SK-N-SH (cell line): ENCODE data around the gene SCOC. TPM values are rescaled to one million over a fixed set of nuclear protein-coding genes. Genes with fewer than 3 reads are reported as not detected.

ENCODE experiments used
- CTCF ChIA-PET: fragments of 300-600, 350-600 bp; formaldehyde crosslinking; extraction: SDS; loops from one replicate; lab custom pipeline; 2021; lab: Yijun Ruan, JAX
- POLR2A ChIA-PET: fragments of 350-600 bp; sonication (Branson Sonifier 250); formaldehyde crosslinking; extraction: SDS; loops from one replicate; lab custom pipeline; 2020; ENCODE audit warnings: antibody characterized with exemption, inconsistent platforms; lab: Yijun Ruan, JAX
- DNase-seq: peaks from one replicate; pipeline ENCODE4 v3.0.0; 2012
- H2AFZ ChIP-seq: fragments of 200-600 bp; sonication (generic); 2 replicates; pipeline ENCODE4 v1.8.1; 2016; ENCODE audit warnings: antibody characterized with exemption, mild to moderate bottlenecking, low read depth
- H3F3A ChIP-seq: fragments of 200-600 bp; sonication (generic); replicated peaks from 2 replicates; pipeline ENCODE3; 2016; ENCODE audit warnings: antibody characterized with exemption, mild to moderate bottlenecking; ENCODE audit not compliant: insufficient read depth
- H3K27ac ChIP-seq, 2 experiments: fragments of 200-500 bp in 1 of 2; fragments of 200-600 bp in 1 of 2; sonication (Bioruptor generic) in 1 of 2; sonication (generic), shearing (Covaris generic) in 1 of 2; 2 replicates each; pipeline versions ENCODE4 v1.5.1 to v1.6.1; 2014 to 2016; ENCODE audit warnings: low read depth in 2 of 2, inconsistent platforms in 1 of 2, low read length in 1 of 2, mild to moderate bottlenecking in 1 of 2, mixed read lengths in 1 of 2
- H3K27me3 ChIP-seq: fragments of 200-600 bp; sonication (generic), shearing (Covaris generic); 2 replicates; pipeline ENCODE4 v1.6.1; 2016; ENCODE audit warnings: mixed run types; ENCODE audit not compliant: insufficient read depth
- H3K36me3 ChIP-seq, 2 experiments: fragments of 200-500 bp in 1 of 2; fragments of 200-600 bp in 1 of 2; sonication (Bioruptor generic) in 1 of 2; sonication (generic) in 1 of 2; replicated peaks in 1 of 2; 2 replicates each; pipeline versions ENCODE3 to v1.5.1; 2014 to 2016; ENCODE audit warnings: low read length in 1 of 2, mild to moderate bottlenecking in 1 of 2; ENCODE audit not compliant: insufficient read depth in 2 of 2, control insufficient read depth in 1 of 2
- H3K4me1 ChIP-seq, 2 experiments: fragments of 200-500 bp in 1 of 2; fragments of 200-600 bp in 1 of 2; sonication (Bioruptor generic) in 1 of 2; sonication (generic), shearing (Covaris generic) in 1 of 2; 2 replicates each; pipeline versions ENCODE4 v1.5.1 to v1.6.1; 2014 to 2016; ENCODE audit warnings: low read depth in 1 of 2, low read length in 1 of 2, mixed run types in 1 of 2; ENCODE audit not compliant: insufficient read depth in 2 of 2, control insufficient read depth in 1 of 2
- H3K4me2 ChIP-seq: fragments of 200-600 bp; sonication (generic), shearing (Covaris generic); 2 replicates; pipeline ENCODE4 v1.6.1; 2017; ENCODE audit warnings: mixed run types
- H3K4me3 ChIP-seq, 2 experiments: fragments of 200-500 bp in 1 of 2; fragments of 200-600 bp in 1 of 2; sonication (Bioruptor generic) in 1 of 2; sonication (generic), shearing (Covaris generic) in 1 of 2; 2 replicates each; pipeline versions ENCODE4 v1.5.1 to v1.8.1; 2014 to 2016; ENCODE audit warnings: low read depth in 2 of 2, inconsistent platforms in 1 of 2, low read length in 1 of 2, mild to moderate bottlenecking in 1 of 2, mixed read lengths in 1 of 2, moderate library complexity in 1 of 2
- H3K79me2 ChIP-seq: fragments of 200-600 bp; sonication (generic); 2 replicates; pipeline ENCODE4 v1.8.1; 2017; ENCODE audit warnings: mild to moderate bottlenecking; ENCODE audit not compliant: insufficient read depth
- H3K9ac ChIP-seq: fragments of 200-600 bp; sonication (generic); 2 replicates; pipeline ENCODE4 v1.6.1; 2017; ENCODE audit warnings: mixed run types
- H3K9me2 ChIP-seq: fragments of 200-600 bp; sonication (generic); 2 replicates; pipeline ENCODE4 v1.6.1; 2017; ENCODE audit warnings: mixed run types
- H3K9me3 ChIP-seq: fragments of 200-600 bp; sonication (generic); 2 replicates; pipeline ENCODE4 v1.6.1; 2017; ENCODE audit warnings: mixed run types, mild to moderate bottlenecking, moderate library complexity
- H4K20me1 ChIP-seq: fragments of 200-600 bp; sonication (generic); 2 replicates; pipeline ENCODE4 v1.6.1; 2017; ENCODE audit warnings: mild to moderate bottlenecking, mixed run types; ENCODE audit not compliant: insufficient read depth
- EP300 ChIP-seq, 2 experiments: IDR thresholded peaks; 2 replicates each; pipeline versions ENCODE4 v1.4.0 to v1.6.1; 2012; ENCODE audit warnings: borderline replicate concordance in 1 of 2, low read depth in 1 of 2, low read length in 1 of 2
- EZH2phosphoT487 ChIP-seq: fragments of 200-600 bp; sonication (generic); IDR thresholded peaks from 2 replicates; pipeline ENCODE4 v1.6.1; 2017; ENCODE audit warnings: low read depth, mixed run types, mild to moderate bottlenecking, antibody characterized with exemption, moderate library complexity, borderline replicate concordance
- GATA2 ChIP-seq: sonication (generic); formaldehyde crosslinking; IDR thresholded peaks from 2 replicates; pipeline ENCODE4 v1.5.0; 2020; ENCODE audit warnings: mild to moderate bottlenecking, missing genetic modification reagents
- MAX ChIP-seq: IDR thresholded peaks from 2 replicates; pipeline ENCODE4 v1.4.0; 2012; ENCODE audit warnings: low read depth
- MEF2A ChIP-seq: IDR thresholded peaks from 2 replicates; pipeline ENCODE4 v1.4.0; 2012; ENCODE audit warnings: low read depth, borderline replicate concordance
- MXI1 ChIP-seq: IDR thresholded peaks from 2 replicates; pipeline ENCODE4 v1.6.1; 2012; ENCODE audit warnings: mild to moderate bottlenecking, low read depth, low read length, improper control_type of control experiment
- NFIC ChIP-seq: IDR thresholded peaks from 2 replicates; pipeline ENCODE4 v1.4.0; 2012; ENCODE audit warnings: borderline replicate concordance
- POLR2AphosphoS5 ChIP-seq: IDR thresholded peaks from 2 replicates; pipeline ENCODE4 v1.6.1; 2012; ENCODE audit warnings: low read depth, low read length
- RXRA ChIP-seq: IDR thresholded peaks from 2 replicates; pipeline ENCODE4 v1.4.0; 2012; ENCODE audit warnings: low read depth, mild to moderate bottlenecking, borderline replicate concordance
- TAF1 ChIP-seq: IDR thresholded peaks from 2 replicates; pipeline ENCODE4 v1.6.1; 2012; ENCODE audit warnings: low read depth, mild to moderate bottlenecking, low read length, moderate library complexity, borderline replicate concordance
- TCF12 ChIP-seq: IDR thresholded peaks from 2 replicates; pipeline ENCODE4 v1.4.0; 2012
- TEAD4 ChIP-seq: IDR thresholded peaks from 2 replicates; pipeline ENCODE4 v1.4.0; 2012; ENCODE audit warnings: mild to moderate bottlenecking, borderline replicate concordance; ENCODE audit not compliant: insufficient read depth
- USF1 ChIP-seq: IDR thresholded peaks from 2 replicates; pipeline ENCODE4 v1.4.0; 2012; ENCODE audit warnings: low read depth, borderline replicate concordance
- USF2 ChIP-seq: fragments of 150-350 bp; IDR thresholded peaks from 2 replicates; pipeline ENCODE4 v1.6.1; 2017; ENCODE audit warnings: antibody characterized with exemption, low read length, low read depth, borderline replicate concordance
- WGBS: methylation state at CpG from one replicate; pipeline ENCODE4 v1.1.6; 2017; ENCODE audit warnings: low lambda C conversion rate; 5-methylcytosine and 5-hydroxymethylcytosine counted together
- polyA plus RNA-seq, 3 experiments: library from polyadenylated mRNA; depleted of rRNA; stranded (reverse); fragments of >200 nt; gene quantifications; 2 replicates each; pipeline ENCODE4 v1.2.3, GENCODE V29; 2012

Gene SCOC
- polyA plus RNA-seq, 1 of the 3 experiments (the other 2 are of a cell fraction) = 16.0 TPM

- Histone ChIP-seq H3K4me2 (no peak overlapping the region), H2AFZ (no peak overlapping the region), H3K4me1 (peaks cover 0 to 2% of the 10 kb centered on the region in 2 experiments; a peak in 1 of 4 replicates), H3K4me3 (no peak overlapping the region), H3K9ac (no peak overlapping the region), H3F3A (no peaks in the 10 kb centered on the region), H3K36me3 (no peaks in the 10 kb centered on the region), H4K20me1 (no peaks in the 10 kb centered on the region), H3K9me2 (no peaks in the 10 kb centered on the region), H3K27ac (no peak overlapping the region), H3K9me3 (no peaks in the 10 kb centered on the region), H3K79me2 (no peaks in the 10 kb centered on the region), H3K27me3 (no peaks in the 10 kb centered on the region; the same call in 1 of the 2 replicates)
- DNase-seq = no peak
- ChIA-PET POLR2A (no interaction called here), CTCF (interaction anchor here (0.6 to 4.8 kb wide), 5 partner anchors 8 to 540 kb away, joined by 3 to 44 read pairs (median 7); no protein-coding TSS in a partner anchor)
- TF ChIP-seq TCF12 = no peak
- TF ChIP-seq GATA2 (CRISPR knock-in tag) = no peak
- no peak for TF ChIP-seq RXRA
- TF ChIP-seq TEAD4 = no peak
- 89% methylated on average over 28 of the region's 28 CpGs for WGBS
Observed at GRCh38 chr4:140351093-140352075, 22.1 kb upstream of the SCOC start.

- H3K9ac ChIP-seq = no peak overlapping the region
- no peaks in the 10 kb centered on the region; a peak in 1 of 4 replicates for H3K4me1 ChIP-seq
- POLR2A ChIA-PET = no interaction called here
- TF ChIP-seq MEF2A (no peak), TCF12 (no peak), POLR2AphosphoS5 (no peak), USF1 (no peak), RXRA (no peak), TAF1 (no peak), EZH2phosphoT487 (no peak), MXI1 (no peak), TEAD4 (no peak), MAX (no peak), NFIC (no peak), EP300 (IDR thresholded peaks at IDR 0.05; ENCODE audit: borderline replicate concordance in 1 of 2, low read depth in 1 of 2, low read length in 1 of 2) (no peak), USF2 (no peak)
- TF ChIP-seq, all 33 proteins: peak for 0
- Histone ChIP-seq H3K27ac (no peak overlapping the region), H3K9me2 (no peaks in the 10 kb centered on the region), H3K36me3 (no peaks in the 10 kb centered on the region), H3K4me3 (no peak overlapping the region), H3K9me3 (no peaks in the 10 kb centered on the region), H3F3A (no peaks in the 10 kb centered on the region), H4K20me1 (no peaks in the 10 kb centered on the region), H3K27me3 (no peaks in the 10 kb centered on the region; the same call in 1 of the 2 replicates), H3K79me2 (no peaks in the 10 kb centered on the region), H3K4me2 (no peak overlapping the region), H2AFZ (no peak overlapping the region)
- WGBS = 94% methylated on average over 6 of the region's 6 CpGs
- CTCF ChIA-PET = interaction anchor here (0.6 to 1.5 kb wide), 3 partner anchors 256 to 696 kb away, joined by 3 to 5 read pairs (median 3); no protein-coding TSS in a partner anchor
- DNase-seq = no peak
Observed at GRCh38 chr4:140353786-140354185, 19.7 kb upstream of the SCOC start.
